Subcutaneous abdominal adipose tissue (tissue), 5 donors: ENCODE measurements around the gene MAFF.

ENCODE experiments used
- H3K27ac ChIP-seq: one replicate; pipeline ENCODE4 v1.7.0; 2013; ENCODE audit warnings: low read depth, mild to moderate bottlenecking, inconsistent platforms, low read length, moderate library complexity
- H3K27me3 ChIP-seq, 5 donors: one replicate each; pipeline ENCODE4 v1.7.0; 2013; ENCODE audit warnings: low read length in 5 of 5, inconsistent platforms in 1 of 5; ENCODE audit not compliant: control insufficient read depth in 5 of 5, insufficient read depth in 4 of 5
- H3K36me3 ChIP-seq, 5 donors: one replicate each; pipeline ENCODE4 v1.7.0; 2013; ENCODE audit warnings: low read length in 5 of 5; ENCODE audit not compliant: control insufficient read depth in 5 of 5, insufficient read depth in 5 of 5
- H3K4me1 ChIP-seq, 5 donors: one replicate each; pipeline ENCODE4 v1.7.0; 2013; ENCODE audit warnings: low read length in 5 of 5, mild to moderate bottlenecking in 3 of 5, moderate library complexity in 1 of 5; ENCODE audit not compliant: control insufficient read depth in 5 of 5, insufficient read depth in 5 of 5
- H3K4me3 ChIP-seq, 5 donors: one replicate each; pipeline ENCODE4 v1.7.0; 2013; ENCODE audit warnings: low read length in 5 of 5, low read depth in 1 of 5
- H3K9ac ChIP-seq, 5 donors: one replicate each; pipeline ENCODE4 v1.7.0; 2013; ENCODE audit warnings: low read length in 5 of 5, mild to moderate bottlenecking in 4 of 5, moderate library complexity in 3 of 5
- H3K9me3 ChIP-seq, 5 donors: one replicate each; pipeline ENCODE4 v1.7.0; 2013; ENCODE audit warnings: low read length in 5 of 5; ENCODE audit not compliant: control insufficient read depth in 5 of 5
- donor health status: healthy.
- donor health status: healthy.
- donor health status: healthy.
- donor health status: healthy.
- donor health status: healthy.

The MAFF gene

DNA sequence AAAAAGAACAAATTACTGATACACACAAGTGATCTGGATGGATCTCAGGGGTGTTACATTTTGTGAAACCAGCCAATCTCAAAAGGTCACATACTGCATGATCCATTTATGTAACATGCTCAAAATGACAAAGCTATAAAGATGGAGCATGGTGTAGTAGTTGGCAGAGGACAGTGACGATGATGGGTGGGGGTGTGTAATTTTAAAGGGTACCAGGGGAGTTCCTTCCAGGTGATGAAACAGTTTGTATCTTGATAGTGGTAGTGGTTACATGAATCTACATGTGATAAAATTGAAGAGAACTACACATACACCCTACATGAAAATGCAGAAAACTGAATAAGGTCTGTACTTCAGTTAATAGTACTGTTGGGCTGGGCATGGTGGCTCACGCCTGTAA lies 53.9 kb downstream of the MAFF start:
- peaks cover 9 to 48% (median 42%) of the 10 kb centered on the region in 5 donors for H3K4me1 ChIP-seq
- H3K27ac ChIP-seq, result no peak overlapping the region
- H3K27me3 ChIP-seq, result no peaks in the 10 kb centered on the region
- H3K36me3 ChIP-seq, result peaks cover 0 to 2% (median 0%) of the 10 kb centered on the region in 5 donors
- no peak overlapping the region for H3K4me3 ChIP-seq
- H3K9ac ChIP-seq, result no peak overlapping the region
- no peaks in the 10 kb centered on the region for H3K9me3 ChIP-seq

DNA sequence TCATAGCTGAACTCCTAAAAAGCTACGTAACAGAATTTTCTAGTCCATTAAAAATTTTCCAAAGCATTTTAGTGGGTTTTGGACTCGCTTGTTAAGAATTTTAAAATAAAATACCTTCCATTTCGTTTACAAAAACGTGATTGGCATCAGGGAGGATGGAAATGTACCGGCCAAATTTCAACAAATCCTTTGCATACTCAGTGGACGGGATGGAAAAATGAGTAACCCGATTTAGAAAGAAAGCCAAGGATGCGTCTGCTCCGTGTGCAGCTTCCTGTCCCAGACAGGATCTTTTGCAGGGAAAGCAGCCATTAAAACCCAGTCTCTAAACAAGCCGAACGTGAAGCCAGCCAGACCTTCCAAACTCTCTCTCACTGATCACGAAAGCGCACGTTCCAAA lies 55.4 kb downstream of the MAFF start:
- Histone ChIP-seq H3K27ac (peak overlapping the region; percentile 39), H3K4me1 (peaks cover 11 to 53% (median 46%) of the 10 kb centered on the region in 5 donors), H3K27me3 (no peaks in the 10 kb centered on the region)

DNA sequence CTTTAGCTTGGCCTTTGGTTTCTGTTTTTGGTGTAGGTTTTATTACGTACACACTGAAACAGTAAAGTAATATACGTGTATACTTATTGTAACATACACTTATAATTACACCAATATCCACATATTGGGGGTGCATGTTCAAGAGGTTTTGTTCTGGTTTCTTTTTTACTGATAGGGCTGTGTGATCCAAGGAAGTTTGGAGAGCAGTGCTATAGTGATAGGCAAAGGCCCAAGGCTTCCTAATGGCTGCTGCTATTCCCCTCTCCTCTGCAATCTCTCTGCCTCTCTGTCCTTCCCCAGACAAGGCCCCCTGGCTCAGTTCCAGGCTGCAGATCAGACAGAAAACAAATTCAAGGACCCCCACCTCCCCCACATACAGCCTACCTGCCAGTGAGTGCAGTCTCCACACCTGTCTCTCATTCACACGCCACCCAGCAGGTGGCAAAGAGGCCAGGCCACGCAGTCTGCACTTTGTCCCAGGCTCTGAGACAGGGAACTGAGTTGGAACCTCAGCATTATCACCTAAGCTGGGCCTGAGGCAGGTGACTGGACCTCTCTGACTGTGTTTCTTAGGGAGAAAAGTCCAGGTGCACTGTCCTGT lies 56.0 kb downstream of the MAFF start:
- no peaks in the 10 kb centered on the region for H3K9me3 ChIP-seq
- H3K36me3 ChIP-seq, result peaks cover 0 to 2% (median 0%) of the 10 kb centered on the region in 5 donors
- H3K4me1 ChIP-seq, result peaks cover 11 to 59% (median 51%) of the 10 kb centered on the region in 5 donors
- peak overlapping the region; percentile 39 for H3K27ac ChIP-seq
- peak overlapping the region in 2 of 5 donors; percentile 26 to 40 for H3K4me3 ChIP-seq
- no peaks in the 10 kb centered on the region for H3K27me3 ChIP-seq
- peak overlapping the region in 3 of 5 donors; percentile 30 to 48 (median 42) for H3K9ac ChIP-seq

More for the DNA sequence above, 55.4 kb downstream of the MAFF start:
- H3K9me3 ChIP-seq, result no peaks in the 10 kb centered on the region
- H3K4me3 ChIP-seq, result peak overlapping the region in 3 of 5 donors; percentile 13 to 40 (median 26)
- peak overlapping the region in 3 of 5 donors; percentile 30 to 48 (median 42) for H3K9ac ChIP-seq
- H3K36me3 ChIP-seq, result peaks cover 0 to 2% (median 0%) of the 10 kb centered on the region in 5 donors

DNA sequence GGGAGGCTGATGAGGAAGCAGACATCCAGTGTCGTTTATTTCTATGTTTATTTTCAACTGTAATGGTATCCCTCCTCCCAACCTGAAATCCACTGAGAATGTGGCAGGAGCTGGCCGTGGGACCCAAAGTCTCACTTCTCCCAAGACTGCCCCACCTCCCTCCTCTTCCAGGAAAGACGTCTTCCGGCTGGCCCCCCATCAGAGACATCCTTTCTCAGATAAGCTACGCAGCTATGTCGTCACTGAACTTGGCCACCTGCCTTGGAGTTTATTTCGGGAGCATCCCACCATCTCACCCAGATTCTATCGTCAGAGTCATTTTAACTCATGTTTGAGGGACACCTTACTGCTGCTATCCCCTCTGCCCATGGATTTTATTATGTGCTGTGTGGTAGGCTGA lies 57.1 kb downstream of the MAFF start:
- peak overlapping the region; percentile 39 for H3K27ac ChIP-seq
- no peak overlapping the region for H3K4me3 ChIP-seq
- no peaks in the 10 kb centered on the region for H3K9me3 ChIP-seq
- H3K27me3 ChIP-seq, result no peaks in the 10 kb centered on the region
- peaks cover 11 to 60% (median 56%) of the 10 kb centered on the region in 5 donors for H3K4me1 ChIP-seq
- peaks cover 0 to 5% (median 2%) of the 10 kb centered on the region in 5 donors for H3K36me3 ChIP-seq
- H3K9ac ChIP-seq, result no peak overlapping the region

DNA sequence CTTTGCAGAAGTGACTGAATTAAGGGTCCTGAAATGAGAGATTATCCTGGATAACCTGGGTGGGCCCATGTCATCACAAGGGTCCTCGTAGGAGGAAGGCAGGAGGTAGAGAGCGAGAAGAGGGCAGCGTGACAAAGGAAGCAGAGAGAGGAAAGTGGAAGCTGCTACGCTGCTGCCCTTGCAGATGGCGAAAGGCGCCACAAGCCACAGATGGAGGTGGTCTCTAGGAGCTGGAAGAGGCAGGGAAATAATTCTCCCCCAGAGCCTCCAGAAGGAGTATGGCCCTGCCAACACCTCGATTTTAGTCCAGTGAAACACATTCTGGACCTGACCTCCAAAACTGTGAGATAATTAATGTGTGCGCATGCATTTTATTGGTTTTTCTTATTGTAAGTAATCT lies 57.6 kb downstream of the MAFF start:
- H3K9me3 ChIP-seq, result no peaks in the 10 kb centered on the region
- peak overlapping the region in 1 of 5 donors; percentile 37 for H3K9ac ChIP-seq
- no peaks in the 10 kb centered on the region for H3K27me3 ChIP-seq
- H3K4me1 ChIP-seq, result peaks cover 11 to 64% (median 60%) of the 10 kb centered on the region in 5 donors
- no peak overlapping the region for H3K4me3 ChIP-seq
- H3K27ac ChIP-seq, result peak overlapping the region; percentile 39
- peaks cover 0 to 10% (median 2%) of the 10 kb centered on the region in 5 donors for H3K36me3 ChIP-seq

DNA sequence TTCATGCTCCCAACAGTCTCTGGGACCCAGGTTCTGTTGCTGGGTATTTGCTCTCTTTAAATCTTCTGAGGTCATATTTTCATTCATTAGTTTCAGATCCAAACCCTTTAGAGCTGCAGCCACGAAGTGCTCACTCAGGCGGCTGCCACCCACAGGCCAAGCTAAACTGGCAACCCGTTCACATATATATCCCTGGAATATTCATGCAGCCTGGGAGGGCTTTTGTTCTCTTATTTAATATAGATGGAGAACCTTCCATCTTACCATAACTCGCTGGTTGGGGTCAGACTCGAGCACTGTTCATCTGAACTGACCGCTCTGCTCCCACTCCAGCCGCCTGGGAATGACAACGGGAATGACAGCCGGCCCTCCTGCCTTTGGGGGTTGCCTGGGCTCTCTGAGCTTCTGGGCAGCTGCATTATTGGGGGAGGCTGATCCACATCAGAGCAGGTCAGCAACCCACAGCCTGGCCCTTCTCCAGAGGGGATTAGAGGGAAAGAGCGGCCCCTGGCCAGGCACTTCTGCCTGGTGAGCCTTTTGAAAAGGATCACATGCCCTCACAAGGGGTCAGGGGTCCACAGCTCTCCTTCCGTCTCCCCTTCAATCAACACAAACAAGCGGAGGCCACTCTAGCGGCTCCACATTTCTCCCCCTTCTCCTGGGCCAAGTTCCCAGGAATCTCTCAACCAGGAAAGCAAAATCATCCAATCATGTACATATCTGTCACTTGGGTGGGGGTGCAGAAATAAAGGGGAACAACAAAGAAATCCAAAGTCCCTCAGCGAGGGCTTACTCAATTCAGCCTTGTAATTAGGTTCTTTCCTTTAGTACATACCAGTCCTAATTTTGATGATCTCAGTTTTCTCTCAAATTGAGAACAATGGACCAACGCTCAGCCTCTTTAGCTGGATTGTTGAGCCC lies 59.2 kb downstream of the MAFF start:
- Histone ChIP-seq H3K27me3 (no peaks in the 10 kb centered on the region), H3K9me3 (no peaks in the 10 kb centered on the region), H3K36me3 (peaks cover 0 to 11% (median 5%) of the 10 kb centered on the region in 5 donors), H3K9ac (peak overlapping the region in 3 of 5 donors; percentile 44 to 68 (median 58)), H3K27ac (peak overlapping the region; percentile 74), H3K4me1 (peaks cover 14 to 80% (median 75%) of the 10 kb centered on the region in 5 donors), H3K4me3 (no peak overlapping the region)

DNA sequence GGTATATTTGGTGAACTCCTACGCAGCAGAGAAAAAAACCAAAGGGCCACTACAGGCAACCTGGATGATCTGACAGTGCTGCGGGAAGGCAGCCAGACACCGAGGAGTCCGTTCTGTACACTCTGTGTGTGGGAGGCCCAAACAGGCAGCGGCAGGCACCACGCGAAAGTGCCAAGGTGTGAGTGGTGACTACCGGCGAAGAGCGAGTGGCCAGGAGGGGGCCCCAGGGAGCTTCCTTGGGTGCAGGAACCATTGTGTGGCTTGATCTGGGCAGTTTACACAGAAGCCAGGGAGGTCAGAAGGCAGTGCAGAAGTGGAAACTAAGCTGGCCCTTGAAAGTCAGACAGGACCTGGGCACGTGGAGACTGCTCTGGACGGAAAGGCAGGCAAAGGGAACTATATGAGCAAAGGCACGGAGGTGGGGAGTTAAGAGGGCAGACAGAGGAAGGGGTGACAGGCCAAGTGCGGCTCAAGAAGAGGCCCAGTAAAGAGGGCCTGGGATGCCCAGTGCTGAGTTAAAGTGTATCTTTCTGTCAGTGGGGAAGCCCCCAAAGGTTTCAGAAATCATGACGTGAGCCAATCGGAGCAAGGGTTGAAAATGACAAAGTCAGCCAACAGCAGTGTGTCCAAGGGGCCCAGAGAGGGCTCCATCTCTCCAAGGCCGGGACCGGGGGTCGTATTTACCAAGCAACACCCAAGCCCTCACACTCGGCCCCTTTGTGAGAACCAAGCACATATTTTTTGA lies 60.4 kb downstream of the MAFF start:
- no peaks in the 10 kb centered on the region for H3K9me3 ChIP-seq
- peak overlapping the region; percentile 74 for H3K27ac ChIP-seq
- peak overlapping the region in 4 of 5 donors; percentile 16 to 68 (median 29) for H3K9ac ChIP-seq
- H3K36me3 ChIP-seq, result peaks cover 0 to 11% (median 5%) of the 10 kb centered on the region in 5 donors
- peaks cover 18 to 80% (median 75%) of the 10 kb centered on the region in 5 donors for H3K4me1 ChIP-seq
- H3K4me3 ChIP-seq, result no peak overlapping the region
- H3K27me3 ChIP-seq, result no peaks in the 10 kb centered on the region

DNA sequence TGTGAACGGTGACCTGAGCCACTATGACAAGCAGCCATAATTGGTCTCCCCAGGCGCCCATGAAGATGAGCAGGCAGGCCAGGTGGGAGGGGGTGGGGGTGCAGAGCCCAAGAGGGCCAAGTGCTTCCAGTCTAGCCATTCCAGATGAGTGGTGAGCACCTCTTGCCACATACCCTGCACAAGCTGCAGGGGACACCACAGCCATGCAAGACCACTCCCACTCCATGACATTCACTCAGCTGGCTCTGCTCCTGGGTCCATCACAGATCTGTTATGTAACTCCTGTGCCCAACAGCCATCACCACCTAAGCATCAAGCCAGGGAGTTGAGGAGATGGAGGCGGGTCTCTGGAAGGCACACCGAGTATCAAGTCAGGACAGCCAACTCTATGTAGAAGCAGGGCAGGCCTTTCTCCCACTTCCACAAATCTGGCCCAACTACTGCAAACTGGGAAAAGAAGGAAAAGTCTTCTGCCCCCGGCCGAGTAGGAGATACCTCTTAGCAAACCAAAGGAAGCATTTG lies 62.6 kb downstream of the MAFF start:
- Histone ChIP-seq H3K4me3 (no peak overlapping the region), H3K36me3 (peaks cover 0 to 11% (median 5%) of the 10 kb centered on the region in 5 donors), H3K4me1 (peaks cover 14 to 78% (median 71%) of the 10 kb centered on the region in 5 donors), H3K9me3 (no peaks in the 10 kb centered on the region), H3K27me3 (no peaks in the 10 kb centered on the region), H3K27ac (peak overlapping the region; percentile 70), H3K9ac (peak overlapping the region in 1 of 5 donors; percentile 28)
